GM12878 (cell line): ENCODE measurements around the gene POU2AF1. TPM values are rescaled to one million over a fixed set of nuclear protein-coding genes. Genes with fewer than 3 reads are reported as not detected.

Experiments used
- BCL11A ChIP-seq: IDR thresholded peaks from 2 replicates; pipeline ENCODE4 v1.6.1; 2011; ENCODE audit warnings: low read depth, low read length
- BRCA1 ChIP-seq: IDR thresholded peaks from 2 replicates; pipeline ENCODE4 v1.6.1; 2011; ENCODE audit warnings: low read depth, low read length, improper control_type of control experiment
- CEBPZ ChIP-seq: fragments of 150-350 bp; IDR thresholded peaks from 2 replicates; pipeline ENCODE4 v1.6.1; 2016; ENCODE audit warnings: low read depth, low read length
- CHD4 ChIP-seq: fragments of 200-600 bp; sonication (generic); IDR thresholded peaks from 2 replicates; pipeline ENCODE4 v1.6.1; 2016; ENCODE audit warnings: mild to moderate bottlenecking
- E4F1 ChIP-seq: fragments of 450-650 bp; IDR thresholded peaks from 2 replicates; pipeline ENCODE4 v1.6.1; 2018; ENCODE audit warnings: borderline replicate concordance, mild to moderate bottlenecking; ENCODE audit not compliant: partially characterized antibody
- ELK1 ChIP-seq: IDR thresholded peaks from 2 replicates; pipeline ENCODE4 v1.6.1; 2012; ENCODE audit warnings: low read depth, low read length, improper control_type of control experiment
- HDAC2 ChIP-seq: fragments of 200-600 bp; sonication (generic); IDR thresholded peaks from 2 replicates; pipeline ENCODE4 v1.6.1; 2017
- NFIC ChIP-seq: IDR thresholded peaks from 2 replicates; pipeline ENCODE4 v1.6.1; 2012; ENCODE audit warnings: low read depth, mild to moderate bottlenecking, inconsistent platforms, low read length, moderate library complexity
- POU2F2 ChIP-seq: IDR thresholded peaks from 3 replicates; pipeline ENCODE4 v1.6.1; 2011; ENCODE audit warnings: low read depth, mild to moderate bottlenecking, low read length, borderline replicate concordance
- RAD21 ChIP-seq: IDR thresholded peaks from 2 replicates; pipeline ENCODE4 v1.6.1; 2011; ENCODE audit warnings: mild to moderate bottlenecking, low read depth, low read length, moderate library complexity; ENCODE audit not compliant: insufficient read depth
- REST ChIP-seq: IDR thresholded peaks from 2 replicates; pipeline ENCODE4 v1.6.1; 2012; ENCODE audit warnings: mild to moderate bottlenecking, low read depth, low read length
- SMC3 ChIP-seq: IDR thresholded peaks from 2 replicates; pipeline ENCODE4 v1.6.1; 2011; ENCODE audit warnings: low read length, improper control_type of control experiment, borderline replicate concordance
- TCF12 ChIP-seq: IDR thresholded peaks from 2 replicates; pipeline ENCODE4 v1.6.1; 2011; ENCODE audit warnings: low read depth, mild to moderate bottlenecking, low read length
- ZBED1 ChIP-seq: IDR thresholded peaks from 2 replicates; pipeline ENCODE4 v1.6.1; 2016; ENCODE audit warnings: borderline replicate concordance
- ZZZ3 ChIP-seq: IDR thresholded peaks from 2 replicates; pipeline ENCODE4 v1.6.1; 2011; ENCODE audit warnings: low read depth; ENCODE audit not compliant: control insufficient read depth, insufficient read length
- polyA plus RNA-seq, 11 experiments: library from polyadenylated mRNA; depleted of rRNA in 4 of 11; unstranded in 6 of 11; stranded (reverse) in 5 of 11; fragments of >200 nt; fragmentation: Nextera tagmentation in 4 of 11; fragmentation: Illumina TruSeq in 1 of 11; extraction: Ambion mirVana in 4 of 11; extraction: Trizol in 1 of 11; gene quantifications; 1 replicate in 1 of 11; 2 replicates in 10 of 11; pipeline versions ENCODE4 v1.2.1 to v1.2.3, GENCODE V29; 2011 to 2016; ENCODE audit warnings: inconsistent platforms in 2 of 11, missing spikeins in 2 of 11, low read depth in 1 of 11
- total RNA-seq, 4 experiments: library from RNA; depleted of rRNA in 3 of 4; stranded (reverse); fragments of >200 nt in 3 of 4; fragmentation: Illumina TruSeq in 1 of 4; extraction: Trizol in 1 of 4; gene quantifications; 2 replicates each; pipeline versions ENCODE4 v1.2.1 to v1.2.3, GENCODE V29; 2013 to 2021
- TF ChIP-seq, protein P1 (sequence below): IDR thresholded peaks from 2 replicates; pipeline ENCODE4 v1.6.1; 2011; ENCODE audit warnings: mild to moderate bottlenecking, low read depth, low read length, moderate library complexity; ENCODE audit not compliant: insufficient replicate concordance

POU2AF1 gene
- total and polyA plus RNA-seq, 10 of the 15 experiments (the other 5 are each of a cell fraction or from before 2014, with no cell fraction given) = 13.1 to 169 (median 75.5) TPM

GRCh38 chr11:111367411-111368284 lies 11.4 kb downstream of the POU2AF1 start (continued):
- TF ChIP-seq CEBPZ (no peak), POU2F2 (no peak; the same call in 2 of the 3 replicates), TCF12 (peak; percentile 94), RAD21 (0 out of 2 replicates have a peak, but pooled peaks have one; percentile 4), SMC3 (0 out of 2 replicates have a peak, but pooled peaks have one; percentile 2), HDAC2 (no peak), E4F1 (no peak), BCL11A (peak; percentile 57; the same call in 1 of the 2 replicates), CHD4 (no peak), BRCA1 (no peak), NFIC (peak; percentile 95), ELK1 (no peak), REST (no peak), ZBED1 (no peak), ZZZ3 (no peak)
- TF ChIP-seq, protein P1, sequence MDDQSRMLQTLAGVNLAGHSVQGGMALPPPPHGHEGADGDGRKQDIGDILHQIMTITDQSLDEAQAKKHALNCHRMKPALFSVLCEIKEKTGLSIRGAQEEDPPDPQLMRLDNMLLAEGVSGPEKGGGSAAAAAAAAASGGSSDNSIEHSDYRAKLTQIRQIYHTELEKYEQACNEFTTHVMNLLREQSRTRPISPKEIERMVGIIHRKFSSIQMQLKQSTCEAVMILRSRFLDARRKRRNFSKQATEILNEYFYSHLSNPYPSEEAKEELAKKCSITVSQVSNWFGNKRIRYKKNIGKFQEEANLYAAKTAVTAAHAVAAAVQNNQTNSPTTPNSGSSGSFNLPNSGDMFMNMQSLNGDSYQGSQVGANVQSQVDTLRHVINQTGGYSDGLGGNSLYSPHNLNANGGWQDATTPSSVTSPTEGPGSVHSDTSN = no peak
